Dedifferentiated amniotic fluid mesenchymal stem cell (primary cell): ENCODE measurements around the gene SCN7A.
"Not testable (repeated sequence)": the region's sequence is repeated elsewhere in the genome, so short reads cannot be mapped to it uniquely, and the experiment has no call there.

Experiments used
- DNase-seq: peaks from one replicate; pipeline ENCODE4 v3.0.0-alpha.2; 2016; ENCODE audit errors: extremely low spot score

The SCN7A gene

DNA sequence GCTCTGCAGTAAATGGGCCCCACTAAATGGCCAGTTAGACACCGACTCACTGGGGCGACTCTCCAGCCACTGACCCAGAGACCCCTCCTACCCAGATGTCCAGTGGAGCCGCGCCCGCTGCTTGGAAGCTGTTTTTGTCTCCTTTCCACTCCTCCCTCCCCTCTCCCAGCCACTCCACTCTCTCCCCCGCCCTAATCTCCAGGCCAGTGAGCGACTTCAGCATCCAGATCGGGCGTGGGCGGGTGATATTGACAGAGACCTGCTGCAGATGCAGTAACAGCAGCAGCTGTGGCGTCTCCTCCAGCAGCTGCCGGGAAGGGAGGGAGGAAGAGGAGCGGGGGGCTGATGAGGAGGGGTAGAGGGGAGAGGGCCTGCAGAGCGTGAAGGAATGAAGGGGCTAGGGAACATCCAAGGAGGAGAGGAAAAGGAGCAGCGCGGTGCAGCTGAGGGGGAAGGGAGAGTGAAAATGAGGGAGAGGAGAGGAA is at the start of gene SCN7A:
SCN7A (minus strand) TSS at position 110 of the 485 bp plus-strand sequence. CDS start 16,553 bp downstream, outside the sequence.
- peak; percentile 51 for DNase-seq

DNA sequence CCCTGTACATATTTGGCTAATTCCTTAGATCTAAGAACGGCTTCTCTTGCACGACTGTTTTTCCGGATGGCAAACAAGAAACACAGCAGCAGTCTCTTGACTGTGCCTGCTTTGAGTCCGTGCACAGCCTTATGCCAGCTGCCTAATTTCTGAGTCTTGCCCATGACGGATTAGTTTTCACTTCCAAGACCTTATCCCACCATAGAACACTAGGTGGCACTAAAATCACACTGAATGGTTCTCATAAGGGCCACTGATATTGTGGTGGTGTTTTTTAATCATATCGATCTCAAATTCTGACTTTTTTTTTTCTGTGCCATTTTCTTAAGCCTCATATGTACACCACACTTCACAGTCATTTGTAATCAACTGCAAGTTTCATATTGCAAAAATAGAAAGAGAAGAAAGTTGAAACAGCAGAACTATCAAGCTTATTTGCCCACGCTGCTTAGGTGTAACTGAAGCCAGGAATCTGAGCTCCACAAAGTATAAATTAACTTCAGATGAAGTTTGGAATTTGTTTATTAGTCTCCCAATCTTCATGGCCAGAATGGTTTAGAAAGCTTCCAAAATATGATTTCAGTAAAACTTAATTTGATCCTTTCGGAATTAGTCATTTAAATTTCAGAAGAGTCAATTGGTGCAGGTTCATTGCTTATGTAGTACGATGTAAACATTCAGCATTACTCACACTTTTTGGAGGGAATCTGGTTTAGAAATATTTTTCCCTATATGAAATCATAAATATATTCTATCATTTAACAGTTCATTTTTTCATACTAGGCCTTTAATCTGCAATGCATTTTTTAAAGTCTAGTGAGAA is 45.5 kb upstream of the SCN7A start:
- peak; percentile 72 for DNase-seq

DNA sequence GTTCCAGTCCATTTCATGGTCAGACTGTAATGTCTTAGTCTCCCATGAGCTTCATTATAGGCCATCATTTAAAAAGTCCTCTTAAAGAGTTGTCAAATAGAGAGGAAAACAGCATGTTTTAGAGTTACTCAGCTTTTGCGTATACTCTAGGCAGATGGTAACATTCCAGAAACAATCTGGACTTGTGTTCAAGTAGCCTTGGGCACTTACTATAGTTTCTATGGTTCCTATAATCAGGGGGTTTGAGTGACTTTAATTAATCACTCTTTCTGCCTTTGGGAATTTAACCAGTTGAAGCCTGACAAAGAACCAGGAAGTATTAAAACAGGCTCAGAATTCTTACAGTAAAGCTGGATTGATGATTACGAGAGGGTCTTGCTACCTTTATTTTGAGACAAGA is 42.1 kb upstream of the SCN7A start:
- DNase-seq = no peak

DNA sequence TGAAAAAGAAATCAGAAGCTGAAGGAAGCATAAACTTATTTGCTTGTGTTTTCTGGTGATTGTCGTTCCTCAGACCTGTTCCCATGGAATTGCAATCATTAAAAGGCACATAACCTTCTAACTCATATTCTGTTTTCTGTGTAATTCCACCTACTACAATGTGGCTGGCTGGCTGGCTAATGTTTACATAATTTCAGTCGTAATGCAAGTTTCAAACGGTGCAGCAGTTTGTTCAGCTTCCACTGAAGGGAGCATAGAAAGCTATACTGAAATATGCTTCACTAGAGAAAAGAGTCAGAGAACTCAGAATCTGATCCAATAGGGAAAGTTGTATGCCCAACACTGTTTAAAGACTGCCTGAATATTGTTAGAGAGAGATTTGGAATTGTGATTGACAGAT is 27.1 kb upstream of the SCN7A start:
- DNase-seq = no peak

DNA sequence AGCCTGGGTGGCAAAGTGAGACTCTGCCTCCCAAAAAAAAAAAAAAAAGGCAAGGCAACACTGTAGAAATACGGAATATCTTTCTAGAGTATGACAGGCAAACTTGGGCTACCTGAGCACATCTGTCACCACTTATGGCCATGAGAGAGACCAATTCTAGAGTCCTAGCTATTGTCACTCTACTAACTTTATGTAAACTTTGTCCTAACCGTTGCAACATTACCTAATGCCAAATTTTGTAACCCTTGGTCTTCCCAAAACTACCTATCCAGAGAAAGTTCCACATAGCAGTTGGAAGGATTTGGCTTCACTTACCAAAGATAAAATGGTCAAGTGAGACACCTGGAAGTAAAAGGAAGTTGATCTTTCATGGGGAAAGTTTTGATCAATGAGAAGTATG is 26.6 kb upstream of the SCN7A start:
- DNase-seq = no peak

DNA sequence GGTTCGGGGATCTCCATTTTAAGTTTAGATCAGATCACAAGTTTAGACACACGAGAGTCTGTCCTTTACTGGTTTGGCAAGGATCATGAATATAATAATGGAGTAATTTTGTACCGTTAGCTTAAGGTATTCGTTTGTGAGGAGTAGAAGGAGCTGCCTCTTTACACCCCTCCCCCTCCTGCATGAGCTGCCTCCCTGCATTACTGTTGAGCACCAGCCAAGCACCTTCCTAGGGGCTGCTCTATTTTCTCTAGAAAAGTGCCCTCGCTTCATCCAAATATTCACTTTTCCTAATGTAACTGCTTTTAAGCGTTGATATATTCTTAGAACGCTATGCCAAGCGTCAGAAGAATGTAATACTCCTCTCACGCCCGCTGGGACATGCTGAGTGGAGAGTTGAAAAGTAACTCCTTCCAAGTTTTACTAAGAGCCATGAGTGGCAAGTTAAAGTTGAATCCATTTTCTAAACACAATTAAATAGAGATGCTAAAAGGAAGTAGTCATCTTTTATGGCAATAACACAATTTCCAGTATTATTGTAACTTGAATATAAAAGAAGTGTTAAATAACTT is 25.4 kb upstream of the SCN7A start:
- no peak for DNase-seq

DNA sequence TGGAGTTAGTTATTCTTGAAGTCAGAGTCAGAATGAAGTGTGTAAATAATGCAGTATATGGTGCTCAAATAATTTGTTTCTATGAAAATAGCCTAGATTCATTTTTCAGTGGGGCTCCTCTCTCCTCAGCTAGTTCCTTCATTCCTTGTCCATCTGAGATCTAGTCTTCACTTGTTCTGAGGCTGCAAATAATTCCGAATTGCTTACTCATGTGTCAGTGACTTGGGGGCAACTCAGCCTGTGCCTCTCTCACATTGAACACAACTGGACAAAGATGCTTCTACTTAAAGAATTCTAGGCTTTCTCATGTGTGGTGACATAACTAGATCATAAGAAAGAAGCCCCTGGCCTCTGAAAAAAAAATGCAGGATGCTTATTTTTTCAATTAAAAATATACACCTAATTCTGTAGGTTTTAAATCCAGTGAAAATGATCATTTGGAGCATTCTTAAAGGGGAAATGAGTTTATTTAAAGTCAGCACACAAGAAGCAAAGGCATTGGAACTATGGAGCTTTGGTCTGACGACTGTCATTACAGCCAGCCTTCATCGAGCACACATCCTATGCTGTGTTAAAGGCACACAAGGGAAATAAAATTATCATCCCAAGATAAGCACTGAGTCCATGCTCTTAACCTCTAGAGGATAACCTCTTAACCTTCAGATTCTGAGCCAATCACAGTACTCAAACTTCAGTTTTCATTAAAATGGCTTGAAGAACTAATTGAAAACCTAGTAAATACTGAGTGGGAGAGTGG is 24.8 kb upstream of the SCN7A start:
- no peak for DNase-seq

DNA sequence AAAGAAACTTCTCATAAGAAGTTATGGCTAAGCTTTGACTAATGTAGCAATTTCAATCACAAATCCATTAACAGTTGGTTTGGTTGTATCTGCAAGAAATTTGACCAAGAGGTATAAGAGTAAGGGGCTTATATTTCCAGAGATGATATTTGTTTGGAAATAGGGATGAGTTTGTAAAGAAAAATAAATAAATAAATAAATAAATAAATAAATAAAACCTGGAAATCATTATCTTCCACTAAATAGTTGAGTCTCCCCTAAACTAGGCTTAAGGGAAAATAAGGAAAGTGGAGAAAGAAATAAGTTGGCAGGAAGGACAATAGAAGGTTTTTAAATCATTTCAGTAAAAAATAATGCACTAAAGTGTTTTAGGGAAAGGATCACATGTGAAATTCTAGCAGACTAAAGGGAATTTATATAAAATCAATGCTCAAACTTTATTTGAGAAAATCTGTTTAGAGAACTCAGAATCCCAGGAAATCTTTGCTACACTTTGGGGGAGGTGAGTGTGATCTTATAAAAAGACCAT is 23.5 kb upstream of the SCN7A start:
- no peak for DNase-seq

DNA sequence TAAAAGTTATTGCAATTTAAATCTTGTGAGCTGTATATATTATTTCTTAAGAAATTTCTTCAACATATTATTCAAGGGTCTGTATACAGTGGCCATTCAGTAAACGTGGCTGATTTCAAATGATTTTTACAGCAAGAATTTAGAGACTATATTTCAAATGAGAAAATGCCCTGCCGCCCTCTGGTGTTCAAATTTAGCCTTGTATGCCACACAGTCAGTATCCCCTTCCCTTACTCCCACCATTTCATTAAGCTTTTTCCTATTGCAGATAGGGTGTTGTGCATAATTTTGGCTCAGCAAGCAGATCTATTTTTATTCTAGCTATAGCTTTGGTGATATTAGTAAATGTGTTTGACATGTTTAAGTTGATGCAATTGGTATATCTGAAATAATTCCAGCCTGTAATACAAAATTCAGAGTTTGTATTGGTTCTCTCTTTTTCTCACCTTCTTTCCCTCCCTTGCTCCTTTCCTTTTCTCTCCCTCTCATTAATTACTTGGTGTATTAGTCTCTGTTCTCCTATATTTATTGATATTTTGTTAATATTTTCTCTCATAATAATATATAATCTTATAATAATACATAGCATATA is 22.8 kb upstream of the SCN7A start:
- DNase-seq = peak; percentile 23

DNA sequence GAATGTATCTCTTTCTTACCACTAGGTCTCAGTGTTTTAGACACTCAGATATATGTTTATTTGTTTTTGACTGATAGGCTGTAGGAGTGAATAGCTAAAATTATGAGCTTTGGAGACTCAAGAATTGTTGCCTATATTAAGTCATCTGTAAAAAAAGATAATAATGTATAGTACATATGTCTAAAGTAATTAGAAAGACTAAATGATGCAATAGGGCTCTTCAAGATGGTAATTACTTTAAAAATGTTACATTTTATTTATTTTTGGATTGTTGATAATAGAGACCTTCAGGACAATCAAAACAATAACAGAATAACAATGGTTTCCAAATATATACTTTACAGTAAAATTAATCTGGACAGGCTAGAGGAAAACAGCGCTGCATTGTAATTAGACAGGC is 19.9 kb upstream of the SCN7A start:
- no peak for DNase-seq

DNA sequence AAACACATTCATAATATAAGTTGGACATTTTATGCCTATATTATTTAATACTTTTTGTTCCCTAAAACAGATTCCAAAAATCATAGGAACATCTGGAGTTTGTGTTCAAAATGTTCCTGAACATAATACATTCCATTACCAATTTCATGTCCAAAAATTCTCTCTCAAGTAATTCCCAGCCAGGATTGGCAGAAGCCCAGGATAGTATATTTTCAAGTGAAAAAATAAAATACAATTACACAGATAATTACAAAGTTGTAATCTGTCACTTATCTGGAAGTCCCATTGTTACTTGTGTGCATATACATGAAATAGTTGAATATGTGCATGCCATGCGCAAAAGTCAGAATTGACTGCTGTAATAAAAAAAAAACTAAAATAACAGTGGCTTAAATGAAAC is 5.2 kb upstream of the SCN7A start:
- DNase-seq = no peak

DNA sequence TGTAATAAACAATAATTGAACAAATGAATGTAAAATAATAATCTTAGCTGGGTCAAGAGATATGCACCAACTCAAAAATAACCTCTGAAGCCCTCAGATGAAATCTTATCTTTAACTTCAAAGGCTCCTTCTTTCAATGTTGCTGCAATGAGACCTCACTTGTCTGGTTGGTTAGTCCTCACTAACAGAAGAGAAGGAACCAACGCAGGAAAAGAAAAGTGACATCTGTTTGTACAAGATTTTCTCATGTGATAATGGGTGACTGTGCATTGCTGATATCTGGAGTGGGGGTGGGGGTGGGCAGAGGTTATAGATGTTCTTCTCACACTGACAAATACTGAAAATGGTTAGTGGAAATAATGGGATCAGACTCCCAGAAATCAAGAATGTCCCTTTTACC is 2.6 kb downstream of the SCN7A start:
- DNase-seq = no peak

DNA sequence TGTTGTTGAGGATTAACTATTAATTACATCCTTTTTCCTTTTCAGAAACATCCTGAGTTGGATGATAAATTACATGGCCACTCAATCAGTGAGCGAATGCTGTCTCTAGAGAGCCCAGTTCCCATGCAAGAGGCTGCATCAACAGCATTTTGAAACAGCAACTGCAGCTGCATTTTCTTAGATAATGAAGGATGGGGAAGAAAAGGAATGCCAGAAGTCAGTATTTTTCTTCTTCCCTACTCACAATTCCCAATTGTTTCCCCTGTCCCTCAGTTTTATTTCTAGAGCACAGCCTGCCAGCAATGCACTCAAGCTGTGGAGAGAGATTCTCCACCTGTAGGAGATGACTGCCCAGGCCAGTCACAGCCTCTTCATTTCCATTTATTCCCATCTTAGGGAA is 6.9 kb downstream of the SCN7A start:
- no peak for DNase-seq

DNA sequence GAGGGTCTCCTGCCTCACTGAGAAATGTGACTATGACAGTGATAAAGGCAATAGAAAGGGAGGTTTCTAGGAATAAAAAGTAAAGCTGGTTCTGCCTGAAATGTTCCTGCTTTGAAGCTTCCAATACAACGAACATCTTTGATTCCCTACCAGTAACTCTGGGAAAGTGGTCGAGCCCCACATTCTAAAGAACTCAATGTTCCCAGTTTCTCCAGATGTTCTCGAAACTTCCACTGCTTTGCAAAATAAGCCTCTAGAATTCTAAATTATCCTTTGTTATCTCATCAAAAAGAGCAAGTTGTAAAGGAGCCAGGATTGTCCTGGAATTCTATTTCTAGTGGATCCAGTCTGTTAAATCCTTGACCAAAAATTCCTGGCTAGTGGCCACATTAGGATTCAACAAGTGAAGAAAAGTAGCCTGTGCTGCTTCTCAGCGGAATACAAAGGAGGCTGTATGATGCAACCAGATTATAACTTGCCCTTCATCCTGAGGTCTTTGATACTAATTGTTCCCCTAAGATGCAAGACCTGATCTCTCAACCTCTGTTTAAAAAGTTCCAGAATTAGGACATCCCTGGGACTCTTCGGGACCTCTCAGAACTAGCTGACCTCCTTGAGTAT is 8.4 kb downstream of the SCN7A start:
- no peak for DNase-seq

DNA sequence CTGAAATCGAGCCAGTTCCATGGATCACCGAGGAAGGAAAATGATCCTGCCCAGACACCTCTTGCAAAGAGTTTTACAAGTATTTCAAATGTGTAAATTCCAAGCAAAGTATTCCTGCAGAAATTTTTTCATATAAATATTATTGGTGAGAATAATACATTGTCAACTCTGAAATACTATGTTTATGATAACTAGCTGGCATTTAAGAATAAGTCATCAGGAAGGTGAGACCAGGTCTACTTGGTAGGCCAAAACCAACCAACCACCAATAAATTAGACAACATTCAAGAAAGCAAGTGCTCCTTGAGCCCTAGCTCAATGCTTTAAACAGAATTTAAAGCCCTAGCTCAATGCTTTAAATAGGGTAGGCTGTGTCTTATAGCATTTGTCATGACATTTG is 21.7 kb downstream of the SCN7A start:
- no peak for DNase-seq

DNA sequence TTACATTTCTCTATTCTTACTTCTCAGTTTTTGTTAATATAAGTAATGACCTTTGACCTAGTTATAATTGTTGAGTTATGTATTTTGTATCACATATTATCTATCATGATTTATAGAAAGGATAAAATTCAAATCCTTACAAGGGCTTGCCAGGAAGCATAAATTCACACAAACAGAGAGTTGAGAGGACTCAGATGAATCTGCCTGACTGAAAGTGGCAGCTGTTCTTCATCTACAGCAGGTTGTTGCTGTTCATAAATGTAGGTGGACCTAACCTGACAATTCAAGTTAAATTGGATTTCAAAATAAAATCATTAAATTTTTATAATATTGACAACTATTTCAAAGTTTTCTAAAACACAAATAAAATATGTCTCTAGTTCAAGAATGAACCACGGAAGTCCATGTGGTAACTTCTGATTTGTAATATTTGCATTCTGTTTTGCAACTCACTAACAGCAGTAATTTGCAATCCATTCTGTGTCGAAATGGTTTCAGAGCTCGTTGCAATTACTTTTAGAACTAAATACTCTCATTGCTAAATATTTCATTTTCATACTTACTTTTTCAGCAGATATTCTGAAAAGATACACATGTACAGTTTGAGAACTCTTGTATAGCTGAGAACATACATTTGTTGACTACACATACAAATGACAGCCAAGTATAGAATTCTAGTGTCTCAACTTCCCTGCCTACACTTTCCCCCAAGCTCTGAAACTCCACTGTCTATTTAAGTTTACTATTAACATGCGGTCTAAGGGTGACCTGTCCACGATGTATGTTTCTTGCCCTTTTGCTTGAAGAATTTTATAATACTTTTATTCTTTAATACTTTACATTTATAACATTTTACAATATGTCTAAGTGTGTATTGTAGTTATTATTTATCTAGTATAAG is 25.7 kb downstream of the SCN7A start:
- no peak for DNase-seq

DNA sequence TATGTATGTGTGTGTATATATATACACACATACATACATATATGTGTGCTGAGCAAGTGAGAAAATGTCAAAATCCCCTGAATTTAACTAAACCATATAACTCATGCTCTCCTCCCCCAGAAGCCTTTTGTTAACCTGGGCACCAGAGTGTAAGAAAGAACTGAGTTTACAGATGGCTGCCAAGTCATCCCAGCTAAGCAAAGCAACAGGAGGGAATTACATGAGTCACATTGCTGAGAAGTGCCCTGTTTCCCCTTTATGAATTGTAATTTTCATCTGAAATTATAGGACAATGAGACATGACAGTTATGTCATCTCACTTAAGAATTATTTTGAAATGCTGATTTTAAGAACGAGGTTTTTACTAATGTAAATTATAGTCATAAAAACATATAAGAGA is 29.9 kb downstream of the SCN7A start:
- no peak for DNase-seq

DNA sequence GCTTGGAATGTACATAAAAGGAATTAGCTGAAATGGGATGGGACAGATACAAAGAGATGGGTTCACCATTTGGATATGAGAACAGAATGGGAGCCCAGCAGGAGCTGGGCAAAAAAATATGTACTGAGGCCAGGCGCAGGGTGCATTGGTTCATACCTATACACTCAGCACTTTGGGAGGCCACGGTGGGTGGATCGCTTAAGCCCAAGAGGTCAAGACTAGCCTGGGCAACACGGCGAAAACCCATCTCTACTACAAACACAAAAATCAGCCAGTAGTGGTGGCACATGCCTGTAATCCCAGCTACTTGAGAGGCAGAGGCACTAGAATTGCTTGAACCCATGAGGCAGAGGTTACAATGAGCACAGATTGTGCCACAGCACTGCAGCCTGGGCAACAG is 30.4 kb downstream of the SCN7A start:
- no peak for DNase-seq

DNA sequence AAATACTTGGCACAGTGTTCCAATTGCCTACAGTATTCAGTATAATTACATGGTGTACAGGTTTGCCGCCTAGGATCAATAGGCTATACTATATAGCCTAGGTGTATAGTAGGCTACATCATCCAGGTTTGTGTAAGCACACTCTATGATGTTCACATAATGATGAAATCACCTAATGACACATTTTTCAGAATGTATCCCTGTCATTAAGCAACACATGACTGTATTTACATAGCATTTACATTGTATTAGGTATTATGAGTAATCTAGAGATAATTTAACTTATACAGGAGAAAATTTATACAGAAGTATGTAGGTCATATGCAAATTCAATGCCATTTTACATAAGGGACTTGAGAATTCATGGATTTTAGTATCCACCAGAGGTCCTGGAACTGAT is 35.4 kb downstream of the SCN7A start:
- DNase-seq = no peak

DNA sequence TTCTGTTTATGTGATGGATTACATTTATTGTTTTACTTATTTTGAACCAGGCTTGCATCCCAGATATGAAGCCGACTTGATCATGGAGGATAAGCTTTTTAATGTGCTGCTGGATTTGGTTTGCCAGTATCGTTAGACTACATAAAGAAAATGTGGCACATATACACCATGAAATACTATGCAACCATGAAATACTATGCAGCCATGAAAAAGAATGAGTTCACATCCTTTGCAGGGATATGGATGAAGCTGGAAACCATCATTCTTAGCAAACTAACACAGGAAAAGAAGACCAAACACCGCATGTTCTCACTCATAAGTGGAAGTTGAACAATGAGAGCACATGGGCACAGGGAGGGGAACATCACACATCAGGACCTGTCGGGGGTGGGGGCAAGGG is 38.2 kb downstream of the SCN7A start:
- not testable (repeated sequence) for DNase-seq
